Activated naive CD4-positive, alpha-beta T cell treated with anti-CD3 and anti-CD28 coated beads for 36 hours (primary cell): ENCODE measurements around the gene FBXL17. TPM values are rescaled to one million over a fixed set of nuclear protein-coding genes. Genes with fewer than 3 reads are reported as not detected.

Experiments
- CTCF ChIA-PET: fragments of 350-600 bp; sonication (Branson Sonifier 250); formaldehyde crosslinking; loops from one replicate; lab custom pipeline; 2021; ENCODE audit warnings: antibody characterized with exemption; lab: Charles Lee
- DNase-seq: peaks from one replicate; pipeline ENCODE4 v3.0.0-alpha.2; 2020
- H3K27ac Mint-ChIP-seq: one replicate; pipeline ENCODE4 v1.8.0; 2021; ENCODE audit warnings: mild to moderate bottlenecking, mixed read lengths
- H3K27me3 Mint-ChIP-seq: one replicate; pipeline ENCODE4 v1.8.0; 2021; ENCODE audit warnings: low read depth, mixed read lengths
- H3K36me3 Mint-ChIP-seq: one replicate; pipeline ENCODE4 v1.8.0; 2021; ENCODE audit warnings: low read depth, mixed read lengths
- H3K4me1 Mint-ChIP-seq: one replicate; pipeline ENCODE4 v1.8.0; 2021; ENCODE audit warnings: low read depth, mixed read lengths
- H3K4me3 Mint-ChIP-seq: one replicate; pipeline ENCODE4 v1.8.0; 2021; ENCODE audit warnings: mild to moderate bottlenecking, moderate library complexity, mixed read lengths
- H3K9me3 Mint-ChIP-seq: one replicate; pipeline ENCODE4 v1.8.0; 2021; ENCODE audit warnings: mixed read lengths
- intact Hi-C: fragments of 100-400 bp; cut with micrococcal nuclease; formaldehyde crosslinking; loops from one replicate; pipeline ENCODE4 v1.15.1; 2023
- total RNA-seq, 2 experiments: library from RNA; stranded (reverse); gene quantifications; one replicate each; pipeline ENCODE4 v1.2.3, GENCODE V29; 2021

Gene FBXL17
- total RNA-seq, 2 experiments from 2014 or later = 3.5 to 4.3 TPM

DNA sequence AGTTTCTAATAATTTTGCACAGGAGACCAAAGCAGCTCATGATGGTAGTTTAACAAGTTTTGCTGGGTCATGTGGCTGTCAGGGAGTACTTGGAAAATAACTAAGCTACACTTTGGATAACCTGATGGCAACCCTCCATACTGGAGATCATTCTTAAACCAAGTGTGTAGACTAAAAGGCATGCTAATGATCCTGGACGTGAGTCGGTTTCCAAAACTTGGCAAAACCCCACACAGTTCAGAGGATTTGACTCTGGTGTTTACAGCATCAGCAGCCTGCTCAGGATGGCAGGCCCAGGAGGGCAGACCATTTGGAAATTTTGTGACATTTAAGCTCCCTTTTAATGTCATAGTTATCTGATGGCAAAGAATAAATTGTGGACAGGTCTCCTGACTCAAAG lies 514.6 kb downstream of the FBXL17 start:
- H3K36me3 Mint-ChIP-seq = peaks cover 23% of the 10 kb centered on the region
- H3K27me3 Mint-ChIP-seq = no peaks in the 10 kb centered on the region
- H3K27ac Mint-ChIP-seq = no peak overlapping the region
- CTCF ChIA-PET = no interaction called here
- no peaks in the 10 kb centered on the region for H3K9me3 Mint-ChIP-seq
- no peak overlapping the region for H3K4me3 Mint-ChIP-seq
- no peak for DNase-seq
- H3K4me1 Mint-ChIP-seq = no peaks in the 10 kb centered on the region
- intact Hi-C loops = no loop called here

DNA sequence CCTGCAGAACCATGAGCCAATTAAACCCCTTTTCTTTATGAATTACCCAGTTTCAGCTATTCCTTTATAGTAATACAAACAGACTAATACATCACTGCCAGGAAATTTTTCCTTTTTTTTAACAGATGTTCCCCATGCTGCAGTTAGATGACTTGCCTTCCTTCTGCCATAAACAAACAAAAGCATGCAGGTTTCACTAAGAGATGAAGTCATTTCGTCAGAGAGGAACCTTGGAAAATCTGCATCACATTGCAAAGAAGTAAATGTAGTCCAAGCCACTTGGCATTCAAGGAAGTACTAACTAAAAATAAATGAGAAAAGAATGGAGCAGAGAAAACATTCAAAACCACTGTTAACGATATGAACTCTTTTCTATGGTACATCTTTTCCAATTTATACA lies 517.1 kb downstream of the FBXL17 start:
- no peak for DNase-seq
- no peaks in the 10 kb centered on the region for H3K4me1 Mint-ChIP-seq
- CTCF ChIA-PET = no interaction called here
- intact Hi-C loops = no loop called here
- no peak overlapping the region for H3K27ac Mint-ChIP-seq
- H3K27me3 Mint-ChIP-seq = no peaks in the 10 kb centered on the region
- no peak overlapping the region for H3K4me3 Mint-ChIP-seq
- peaks cover 25% of the 10 kb centered on the region for H3K36me3 Mint-ChIP-seq
- H3K9me3 Mint-ChIP-seq = no peaks in the 10 kb centered on the region

DNA sequence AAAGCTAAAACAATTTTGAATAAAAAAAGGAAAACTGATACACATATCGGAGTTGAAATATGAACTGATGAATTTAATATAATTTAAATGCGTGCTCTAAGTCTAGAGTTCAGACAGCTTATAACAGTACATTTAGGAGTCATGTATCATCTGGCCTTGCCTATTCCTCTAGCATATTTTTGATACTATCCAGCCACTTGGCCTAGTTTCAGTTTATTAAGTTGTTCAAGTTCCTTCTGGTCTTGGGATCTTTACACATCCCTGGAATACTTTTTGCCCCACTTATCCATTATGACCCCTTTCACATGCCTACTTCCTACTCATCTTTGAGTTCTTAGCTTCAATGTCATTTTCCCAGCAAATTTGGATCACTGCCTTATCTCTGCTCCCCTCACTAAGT lies 518.8 kb downstream of the FBXL17 start:
- CTCF ChIA-PET = no interaction called here

DNA sequence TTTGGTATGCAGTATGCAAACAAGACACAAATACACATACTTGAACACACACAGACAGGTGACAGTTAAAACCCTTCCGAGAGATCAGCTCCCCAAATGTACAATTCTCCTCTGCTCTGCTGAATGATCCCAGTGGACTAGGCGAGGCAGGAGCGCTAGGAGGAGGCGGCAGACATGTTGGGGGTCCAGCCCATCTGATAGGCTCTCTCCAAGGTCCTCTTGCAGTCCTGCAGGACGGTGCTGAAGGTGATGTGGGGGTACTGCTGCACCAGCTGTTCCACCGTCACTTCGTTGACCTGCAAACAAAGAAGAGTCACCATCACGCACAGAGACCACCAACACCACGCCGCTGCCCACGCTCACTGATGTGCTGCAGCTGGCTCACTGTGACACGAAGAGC lies 520.3 kb downstream of the FBXL17 start:
- DNase-seq = no peak
- CTCF ChIA-PET = no interaction called here
- Mint-ChIP-seq H3K4me3 (no peak overlapping the region), H3K36me3 (peaks cover 12% of the 10 kb centered on the region), H3K4me1 (no peaks in the 10 kb centered on the region), H3K27me3 (no peaks in the 10 kb centered on the region), H3K27ac (no peak overlapping the region), H3K9me3 (no peaks in the 10 kb centered on the region)
- intact Hi-C loops = no loop called here

More for the DNA sequence above, 518.8 kb downstream of the FBXL17 start:
- Mint-ChIP-seq H3K27me3 (no peaks in the 10 kb centered on the region), H3K4me3 (no peak overlapping the region), H3K4me1 (no peaks in the 10 kb centered on the region), H3K9me3 (no peaks in the 10 kb centered on the region), H3K36me3 (peaks cover 16% of the 10 kb centered on the region), H3K27ac (no peak overlapping the region)
- intact Hi-C loops = no loop called here
- DNase-seq = no peak

DNA sequence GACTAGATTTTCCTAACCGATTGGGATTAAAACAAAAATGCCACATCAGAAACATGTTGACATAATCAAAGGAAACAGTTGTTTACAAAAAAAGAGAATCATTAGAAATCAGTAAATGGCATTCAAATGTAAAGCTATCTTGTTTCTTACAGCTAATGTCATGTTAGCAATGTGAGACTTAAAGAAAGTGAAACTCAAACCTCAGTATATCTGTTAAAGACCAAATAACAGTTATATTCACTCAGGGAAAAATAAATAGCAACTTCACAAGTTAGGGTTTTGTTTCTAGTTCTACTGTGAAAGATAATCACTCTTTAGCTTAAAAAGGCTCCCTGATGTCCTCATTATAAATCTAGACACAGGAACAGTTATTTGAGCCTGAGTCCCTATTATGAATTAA lies 521.9 kb downstream of the FBXL17 start:
- intact Hi-C loops = no loop called here
- no peak overlapping the region for H3K27ac Mint-ChIP-seq
- CTCF ChIA-PET = no interaction called here
- H3K27me3 Mint-ChIP-seq = no peaks in the 10 kb centered on the region
- H3K4me1 Mint-ChIP-seq = no peaks in the 10 kb centered on the region
- DNase-seq = no peak
- no peak overlapping the region for H3K4me3 Mint-ChIP-seq
- H3K9me3 Mint-ChIP-seq = no peaks in the 10 kb centered on the region
- peaks cover 10% of the 10 kb centered on the region for H3K36me3 Mint-ChIP-seq

DNA sequence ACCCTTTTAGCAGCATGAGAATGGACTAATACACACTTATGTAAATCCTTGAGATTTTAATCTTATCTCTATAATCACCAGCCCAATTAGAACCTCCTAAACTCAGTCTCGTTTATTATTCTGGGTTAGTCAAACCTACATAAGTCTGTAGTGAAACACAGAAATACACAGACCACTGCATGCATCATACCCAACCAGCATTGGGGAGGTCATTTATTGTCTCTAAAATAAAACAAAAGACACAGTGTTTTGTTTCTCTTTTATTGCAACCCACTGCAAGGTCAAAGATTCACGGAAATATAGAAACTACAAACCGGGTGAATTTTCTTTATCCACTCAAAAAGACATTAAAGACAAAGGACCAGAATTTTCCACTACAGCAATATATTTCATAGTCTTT lies 523.1 kb downstream of the FBXL17 start:
- Mint-ChIP-seq H3K4me1 (no peaks in the 10 kb centered on the region), H3K27ac (no peak overlapping the region), H3K4me3 (no peak overlapping the region), H3K27me3 (no peaks in the 10 kb centered on the region), H3K9me3 (no peaks in the 10 kb centered on the region), H3K36me3 (peaks cover 5% of the 10 kb centered on the region)
- intact Hi-C loops = no loop called here
- DNase-seq = no peak
- CTCF ChIA-PET = no interaction called here

DNA sequence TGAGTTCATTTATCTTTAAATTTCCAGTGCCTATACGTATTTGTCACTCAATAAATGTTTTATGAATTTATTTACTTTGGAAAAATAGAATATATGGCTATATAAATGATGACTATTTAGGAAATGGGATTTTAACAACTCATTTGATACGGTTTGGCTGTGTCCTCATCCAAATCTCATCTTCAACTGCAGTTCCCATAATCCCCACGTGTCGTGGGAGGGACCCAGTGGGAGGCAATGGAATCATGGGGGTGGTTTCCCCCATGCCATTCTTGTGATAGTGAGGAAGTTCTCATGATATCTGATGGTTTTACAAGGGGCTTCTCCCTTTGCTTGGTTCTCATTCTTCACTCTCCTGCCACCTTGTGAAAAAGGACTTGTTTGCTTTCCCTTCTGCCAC lies 523.6 kb downstream of the FBXL17 start:
- Mint-ChIP-seq H3K27me3 (no peaks in the 10 kb centered on the region), H3K36me3 (peaks cover 5% of the 10 kb centered on the region), H3K9me3 (no peaks in the 10 kb centered on the region), H3K4me1 (no peaks in the 10 kb centered on the region), H3K27ac (no peak overlapping the region), H3K4me3 (no peak overlapping the region)
- no peak for DNase-seq
- CTCF ChIA-PET = no interaction called here
- intact Hi-C loops = no loop called here

DNA sequence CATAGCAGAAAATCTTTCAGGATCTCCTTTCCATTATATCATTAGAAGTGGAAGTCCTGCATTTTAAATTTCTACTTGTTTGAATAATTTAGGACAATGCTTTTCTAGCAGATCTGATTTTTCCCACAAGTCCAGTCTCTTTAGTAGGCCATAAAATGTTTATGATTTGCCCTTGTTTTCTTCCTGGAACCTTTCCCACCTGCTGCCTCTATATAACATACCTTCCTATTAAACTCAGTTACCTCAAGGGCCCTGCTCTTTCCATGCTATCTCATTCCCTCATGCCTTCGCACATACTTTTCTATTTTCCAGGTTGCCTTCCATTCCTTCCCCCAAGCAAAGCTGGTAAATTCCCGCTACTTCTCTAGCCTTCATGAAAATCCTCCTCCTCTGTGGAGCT lies 524.1 kb downstream of the FBXL17 start:
- Mint-ChIP-seq H3K36me3 (peaks cover 5% of the 10 kb centered on the region), H3K27ac (no peak overlapping the region), H3K9me3 (no peaks in the 10 kb centered on the region), H3K4me1 (no peaks in the 10 kb centered on the region), H3K4me3 (no peak overlapping the region), H3K27me3 (no peaks in the 10 kb centered on the region)
- CTCF ChIA-PET = no interaction called here
- no peak for DNase-seq
- intact Hi-C loops = no loop called here

DNA sequence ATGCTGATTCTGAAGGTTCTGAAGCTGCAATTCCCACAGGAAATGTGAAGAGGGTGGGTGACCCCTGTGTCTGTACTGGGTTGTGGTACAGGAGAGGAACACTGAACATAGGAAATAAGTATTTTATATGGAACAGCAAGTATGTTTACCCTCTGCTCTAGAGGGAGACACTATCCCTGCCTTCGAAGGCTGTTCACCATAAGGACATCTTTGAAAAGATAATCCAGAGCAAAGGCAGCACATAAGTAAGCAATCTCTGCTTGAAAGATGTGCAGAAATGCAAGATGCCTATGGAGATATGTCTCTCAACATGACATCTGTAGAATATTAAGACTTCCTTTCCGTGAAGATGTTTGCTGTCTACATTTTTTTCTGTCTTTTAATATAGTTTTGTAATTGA lies 526.7 kb downstream of the FBXL17 start:
- no peak for DNase-seq
- no peaks in the 10 kb centered on the region for H3K4me1 Mint-ChIP-seq
- no peak overlapping the region for H3K4me3 Mint-ChIP-seq
- intact Hi-C loops = no loop called here
- CTCF ChIA-PET = no interaction called here
- no peaks in the 10 kb centered on the region for H3K9me3 Mint-ChIP-seq
- H3K36me3 Mint-ChIP-seq = no peaks in the 10 kb centered on the region
- no peak overlapping the region for H3K27ac Mint-ChIP-seq
- no peaks in the 10 kb centered on the region for H3K27me3 Mint-ChIP-seq

DNA sequence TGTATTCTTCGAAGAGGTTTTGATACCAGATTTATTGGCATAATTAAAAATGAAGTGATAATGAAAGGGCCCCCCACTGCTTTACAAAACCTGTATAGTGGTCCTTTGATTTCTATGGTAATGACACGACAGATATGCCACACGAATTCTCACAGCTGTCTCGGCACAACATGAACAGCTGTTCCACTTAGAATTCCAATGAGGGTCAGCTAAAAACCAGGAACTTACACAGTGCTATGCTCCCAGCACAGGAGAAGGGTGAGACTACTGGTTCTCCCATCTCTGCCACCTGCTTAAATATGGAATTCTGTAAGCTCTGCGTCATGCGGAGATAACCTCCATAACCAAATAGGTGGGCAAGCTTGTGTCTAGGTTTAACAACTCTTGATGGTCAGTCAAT lies 528.2 kb downstream of the FBXL17 start:
- Mint-ChIP-seq H3K4me1 (no peaks in the 10 kb centered on the region), H3K27ac (no peak overlapping the region), H3K27me3 (no peaks in the 10 kb centered on the region), H3K4me3 (no peak overlapping the region), H3K36me3 (no peaks in the 10 kb centered on the region), H3K9me3 (no peaks in the 10 kb centered on the region)
- intact Hi-C loops = no loop called here
- DNase-seq = no peak
- CTCF ChIA-PET = no interaction called here

DNA sequence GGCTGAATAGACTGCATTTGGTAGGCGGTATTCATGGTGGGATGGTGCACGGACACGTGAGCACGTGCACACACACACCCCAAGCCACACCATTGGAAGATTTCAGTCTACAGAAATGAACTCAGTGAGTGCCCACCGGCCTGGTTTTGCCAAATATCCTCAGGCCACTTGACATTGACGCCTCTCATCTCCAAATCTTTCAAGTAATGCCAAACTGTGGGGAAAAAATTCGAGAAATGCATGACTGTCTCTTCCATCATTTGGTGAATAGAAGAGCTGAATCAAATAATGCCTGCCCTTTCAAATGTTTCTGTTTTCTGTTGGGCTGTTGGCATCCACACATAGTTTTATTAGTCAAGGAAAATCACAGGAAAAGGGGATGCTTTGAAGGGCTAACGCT lies 528.9 kb downstream of the FBXL17 start:
- CTCF ChIA-PET = no interaction called here
- no peak overlapping the region for H3K27ac Mint-ChIP-seq
- no peaks in the 10 kb centered on the region for H3K9me3 Mint-ChIP-seq
- no peak for DNase-seq
- H3K27me3 Mint-ChIP-seq = no peaks in the 10 kb centered on the region
- H3K4me3 Mint-ChIP-seq = no peak overlapping the region
- H3K4me1 Mint-ChIP-seq = no peaks in the 10 kb centered on the region
- intact Hi-C loops = no loop called here
- no peaks in the 10 kb centered on the region for H3K36me3 Mint-ChIP-seq

DNA sequence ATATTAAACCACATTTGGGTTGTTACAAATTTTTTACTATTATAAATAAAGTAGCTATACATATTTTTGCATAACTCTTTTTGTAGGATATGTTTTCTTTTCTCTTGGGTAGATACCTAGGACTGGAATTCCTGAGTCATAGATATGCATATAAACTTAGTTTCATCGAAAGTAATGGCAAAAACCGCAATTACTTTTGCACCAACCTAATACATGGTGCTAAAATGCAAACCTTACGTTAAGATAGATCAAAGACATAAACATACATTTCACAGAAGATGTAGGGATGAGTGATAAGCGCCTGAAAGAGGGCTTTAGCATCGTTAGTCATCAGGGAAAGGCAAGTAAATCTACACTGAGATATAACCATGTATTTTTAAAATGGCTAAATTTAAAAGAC lies 532.8 kb downstream of the FBXL17 start:
- no peak for DNase-seq
- intact Hi-C loops = no loop called here
- CTCF ChIA-PET = no interaction called here
- Mint-ChIP-seq H3K36me3 (no peaks in the 10 kb centered on the region), H3K4me3 (no peak overlapping the region), H3K27ac (no peak overlapping the region), H3K4me1 (no peaks in the 10 kb centered on the region), H3K9me3 (peaks cover 2% of the 10 kb centered on the region), H3K27me3 (no peaks in the 10 kb centered on the region)

DNA sequence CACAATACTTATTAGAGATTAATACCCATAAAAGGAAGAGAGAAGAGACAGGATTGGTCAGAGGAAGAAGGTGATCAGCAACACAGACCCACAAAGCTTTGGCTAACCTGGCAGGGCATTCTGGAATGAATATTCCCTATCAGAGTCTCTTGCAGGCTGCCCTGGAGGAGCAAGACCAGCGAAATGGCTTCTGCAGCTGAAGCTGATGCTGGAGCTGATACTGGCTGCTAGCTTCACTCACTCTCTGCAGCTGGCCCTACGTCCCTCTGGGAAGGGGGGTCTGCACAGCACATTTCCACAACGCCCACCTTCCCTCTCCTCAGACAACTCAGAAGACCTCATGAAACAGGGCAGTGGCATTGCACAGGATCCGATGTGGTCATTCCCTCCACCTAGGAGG lies 541.3 kb downstream of the FBXL17 start:
- DNase-seq = no peak
- H3K9me3 Mint-ChIP-seq = no peaks in the 10 kb centered on the region
- intact Hi-C loops = no loop called here
- H3K36me3 Mint-ChIP-seq = no peaks in the 10 kb centered on the region
- peaks cover 14% of the 10 kb centered on the region for H3K27me3 Mint-ChIP-seq
- no peak overlapping the region for H3K27ac Mint-ChIP-seq
- no peak overlapping the region for H3K4me3 Mint-ChIP-seq
- no peaks in the 10 kb centered on the region for H3K4me1 Mint-ChIP-seq
- CTCF ChIA-PET = no interaction called here

DNA sequence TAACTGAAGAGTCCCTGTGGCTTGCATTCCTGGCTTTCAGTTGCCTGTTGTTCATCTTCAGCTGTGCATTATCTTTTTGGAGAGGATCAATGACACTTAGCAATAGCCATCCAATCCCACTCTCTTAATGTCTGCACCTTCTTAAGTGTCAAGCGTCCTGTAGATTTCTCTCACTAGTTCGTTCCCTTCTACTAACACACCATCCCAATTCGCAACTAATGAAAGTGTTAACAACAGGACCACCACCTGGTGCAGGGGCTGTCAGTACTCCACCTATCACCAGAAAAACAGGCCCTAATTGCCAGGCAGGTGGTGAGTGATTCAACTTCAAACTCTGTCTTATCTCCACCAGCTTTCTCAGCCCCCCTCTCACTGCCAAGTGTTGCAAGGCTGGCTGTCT lies 541.7 kb downstream of the FBXL17 start:
- intact Hi-C loops = no loop called here
- Mint-ChIP-seq H3K9me3 (no peaks in the 10 kb centered on the region), H3K36me3 (no peaks in the 10 kb centered on the region), H3K4me1 (no peaks in the 10 kb centered on the region), H3K4me3 (no peak overlapping the region), H3K27ac (no peak overlapping the region), H3K27me3 (peaks cover 14% of the 10 kb centered on the region)
- no peak for DNase-seq
- CTCF ChIA-PET = no interaction called here
